Measurements from ENCODE around the gene DENND1A.
A peak's percentile ranks its signal among the peaks of the same experiment; 100 is the strongest.

Gene DENND1A

GRCh38 chr9:123369296-123369695 lies 560.6 kb downstream of the DENND1A start:
- DNase-seq (ENCODE audit: low read depth): no peak

- DNase-seq (ENCODE audit: low read depth): no peak
Measured at GRCh38 chr9:123368536-123369153, 561.3 kb downstream of the DENND1A start.

- no peak for DNase-seq (ENCODE audit: low read depth)
Measured at GRCh38 chr9:123368023-123368422, 561.9 kb downstream of the DENND1A start.

GRCh38 chr9:123365881-123366528 lies 563.9 kb downstream of the DENND1A start:
- no peak for DNase-seq (ENCODE audit: low read depth)

- no peak for DNase-seq (ENCODE audit: low read depth)
Measured at GRCh38 chr9:123365287-123365880, 564.5 kb downstream of the DENND1A start.

GRCh38 chr9:123364241-123364824 lies 565.6 kb downstream of the DENND1A start:
- peak; percentile 17 for DNase-seq (ENCODE audit: low read depth)

- no peak for DNase-seq (ENCODE audit: low read depth)
Measured at GRCh38 chr9:123362856-123363255, 567.1 kb downstream of the DENND1A start.

- DNase-seq (ENCODE audit: low read depth): no peak
Measured at GRCh38 chr9:123361731-123362510, 568.0 kb downstream of the DENND1A start.

- no peak for DNase-seq (ENCODE audit: low read depth)
Measured at GRCh38 chr9:123361086-123361730, 568.7 kb downstream of the DENND1A start.

- no peak for DNase-seq (ENCODE audit: low read depth)
Measured at GRCh38 chr9:123360161-123361085, 569.5 kb downstream of the DENND1A start.

- no peak for DNase-seq (ENCODE audit: low read depth)
Measured at GRCh38 chr9:123359546-123359945, 570.4 kb downstream of the DENND1A start.

- DNase-seq (ENCODE audit: low read depth): no peak
Measured at GRCh38 chr9:123359106-123359505, 570.8 kb downstream of the DENND1A start.

- DNase-seq (ENCODE audit: low read depth): no peak
Measured at GRCh38 chr9:123358181-123358905, 571.6 kb downstream of the DENND1A start.

- no peak for DNase-seq (ENCODE audit: low read depth)
Measured at GRCh38 chr9:123357743-123358059, 572.2 kb downstream of the DENND1A start.

- no peak for DNase-seq (ENCODE audit: low read depth)
Measured at GRCh38 chr9:123356851-123357742, 572.8 kb downstream of the DENND1A start.

- DNase-seq (ENCODE audit: low read depth): no peak
Measured at GRCh38 chr9:123355761-123356431, 574.0 kb downstream of the DENND1A start, which contains the start of gene CRB2. Gene CRB2 (plus strand): TSS chr9:123356197. CDS start chr9:123356261, 64 bp downstream.

GRCh38 chr9:123354806-123355508 lies 575.0 kb downstream of the DENND1A start:
- DNase-seq (ENCODE audit: low read depth): no peak
